H1 (cell line): ENCODE results near the gene DKK3. TPM values are rescaled to one million over a fixed set of nuclear protein-coding genes. Genes with fewer than 3 reads are reported as not detected.

ENCODE experiments used
- BRCA1 ChIP-seq: IDR thresholded peaks from 2 replicates; pipeline ENCODE4 v1.6.1; 2012; ENCODE audit warnings: low read depth, low read length, improper control_type of control experiment
- polyA plus RNA-seq, 7 experiments: library from polyadenylated mRNA; depleted of rRNA in 3 of 7; stranded (reverse) in 5 of 7; unstranded in 2 of 7; fragments of >200 nt in 5 of 7; fragments of 200-250 nt in 2 of 7; gene quantifications; 1 replicate in 5 of 7; 2 replicates in 1 of 7; 4 replicates in 1 of 7; pipeline versions ENCODE4 v1.2.1 to v1.2.3, GENCODE V29; 2011 to 2013; ENCODE audit warnings: missing spikeins in 2 of 7, mixed read lengths in 2 of 7
- total RNA-seq: library from RNA; stranded (reverse); fragmentation: NEBNext Ultra II Directional; extraction: Animal tissue kit (Norgen Biotek cat#: 25700); gene quantifications from 2 replicates; pipeline ENCODE4 v1.2.1, GENCODE V29; 2021

The DKK3 gene
- total and polyA plus RNA-seq, 2 of the 8 experiments (the other 6 are each of a cell fraction or from before 2014, with no cell fraction given) = 30.0 to 40.1 TPM

DNA sequence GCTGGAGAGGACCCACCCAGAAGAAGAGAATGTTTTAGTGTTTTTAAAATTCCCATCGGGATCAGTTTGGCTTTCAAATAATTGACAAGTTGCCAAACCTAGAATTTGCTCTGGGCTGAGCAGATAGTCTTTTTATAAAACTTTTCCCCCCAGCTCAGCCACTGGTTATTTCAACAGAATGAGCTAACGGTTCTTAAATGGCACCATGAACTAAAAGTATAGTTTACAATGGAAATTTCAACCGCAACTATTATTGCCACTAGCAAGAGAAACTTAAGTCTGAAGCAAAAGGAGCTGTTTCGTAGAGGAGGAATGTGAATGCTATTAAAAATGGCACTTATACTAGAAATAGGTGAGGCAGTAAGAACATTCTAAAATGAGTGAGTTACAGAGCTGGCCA lies 3.4 kb downstream of the DKK3 start (continued):
- TF ChIP-seq BRCA1 = no peak
